Measurements from ENCODE around the gene FUT7.
"Not testable (repeated sequence)": the region's sequence is repeated elsewhere in the genome, so short reads cannot be mapped to it uniquely, and the experiment has no call there.

FUT7 gene

GRCh38 chr9:137007108-137007815, 24.6 kb downstream of the FUT7 start:
- Histone ChIP-seq H3K27me3 (ENCODE audit: control insufficient read depth in 1 of 2, insufficient read depth in 2 of 2, low read length in 2 of 2) (no peaks in the 10 kb centered on the region), H3K4me1 (ENCODE audit: control insufficient read depth, insufficient read depth, low read length) (peaks cover 2% of the 10 kb centered on the region), H3K27ac (ENCODE audit: low read length) (no peak overlapping the region), H3K36me3 (ENCODE audit: control insufficient read depth in 2 of 2, insufficient read depth in 2 of 2, low read length in 2 of 2) (no peaks in the 10 kb centered on the region), H3K9ac (ENCODE audit: low read length in 2 of 2) (no peak overlapping the region), H3K4me3 (ENCODE audit: low read length in 2 of 2) (no peak overlapping the region), H3K9me3 (ENCODE audit: control insufficient read depth in 2 of 2, low read length in 2 of 2) (no peaks in the 10 kb centered on the region)

GRCh38 chr9:137006116-137007003, 25.5 kb downstream of the FUT7 start:
- Histone ChIP-seq H3K4me1 (ENCODE audit: control insufficient read depth, insufficient read depth, low read length) (peaks cover 2% of the 10 kb centered on the region), H3K27me3 (ENCODE audit: control insufficient read depth in 1 of 2, insufficient read depth in 2 of 2, low read length in 2 of 2) (no peaks in the 10 kb centered on the region), H3K27ac (ENCODE audit: low read length) (no peak overlapping the region), H3K9me3 (ENCODE audit: control insufficient read depth in 2 of 2, low read length in 2 of 2) (no peaks in the 10 kb centered on the region), H3K4me3 (ENCODE audit: low read length in 2 of 2) (no peak overlapping the region), H3K9ac (ENCODE audit: low read length in 2 of 2) (no peak overlapping the region), H3K36me3 (ENCODE audit: control insufficient read depth in 2 of 2, insufficient read depth in 2 of 2, low read length in 2 of 2) (no peaks in the 10 kb centered on the region)

DNA sequence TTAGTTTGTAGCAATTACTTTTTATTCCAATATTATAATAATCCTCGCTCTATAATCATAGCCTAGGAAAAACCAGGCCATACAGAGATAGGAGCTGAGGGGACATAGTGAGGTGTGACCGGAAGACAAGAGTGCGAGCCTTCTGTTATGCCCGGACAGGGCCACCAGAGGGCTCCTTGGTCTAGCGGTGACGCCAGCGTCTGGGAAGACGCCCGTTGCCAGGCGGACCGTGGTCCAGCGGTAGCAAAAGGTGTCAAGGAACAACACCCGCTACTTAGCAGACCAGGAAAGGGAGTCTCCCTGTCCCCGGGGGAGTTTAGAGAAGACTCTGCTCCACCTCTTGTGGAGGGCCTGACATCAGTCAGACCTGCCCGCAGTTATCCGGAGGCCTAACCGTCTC, 27.6 kb downstream of the FUT7 start:
- H3K4me1 ChIP-seq (ENCODE audit: control insufficient read depth, insufficient read depth, low read length); H3K9me3 ChIP-seq (ENCODE audit: control insufficient read depth in 2 of 2, low read length in 2 of 2); H3K27me3 ChIP-seq (ENCODE audit: control insufficient read depth in 1 of 2, insufficient read depth in 2 of 2, low read length in 2 of 2); H3K4me3 ChIP-seq (ENCODE audit: low read length in 2 of 2); H3K9ac ChIP-seq (ENCODE audit: low read length in 2 of 2); H3K27ac ChIP-seq (ENCODE audit: low read length); H3K36me3 ChIP-seq (ENCODE audit: control insufficient read depth in 2 of 2, insufficient read depth in 2 of 2, low read length in 2 of 2): not testable (repeated sequence)

- no peak overlapping the region for H3K9ac ChIP-seq (ENCODE audit: low read length in 2 of 2)
- no peak overlapping the region for H3K4me3 ChIP-seq (ENCODE audit: low read length in 2 of 2)
- H3K27ac ChIP-seq (ENCODE audit: low read length): no peak overlapping the region
- H3K27me3 ChIP-seq (ENCODE audit: control insufficient read depth in 1 of 2, insufficient read depth in 2 of 2, low read length in 2 of 2): peaks cover 2 to 5% of the 10 kb centered on the region in 2 donors
- no peaks in the 10 kb centered on the region for H3K36me3 ChIP-seq (ENCODE audit: control insufficient read depth in 2 of 2, insufficient read depth in 2 of 2, low read length in 2 of 2)
- H3K4me1 ChIP-seq (ENCODE audit: control insufficient read depth, insufficient read depth, low read length): peaks cover 2% of the 10 kb centered on the region
- no peaks in the 10 kb centered on the region for H3K9me3 ChIP-seq (ENCODE audit: control insufficient read depth in 2 of 2, low read length in 2 of 2)
Measured at GRCh38 chr9:137002646-137003041, 29.2 kb downstream of the FUT7 start.

GRCh38 chr9:137001857-137002645, 29.8 kb downstream of the FUT7 start:
- Histone ChIP-seq H3K27me3 (ENCODE audit: control insufficient read depth in 1 of 2, insufficient read depth in 2 of 2, low read length in 2 of 2) (peaks cover 2 to 11% of the 10 kb centered on the region in 2 donors), H3K36me3 (ENCODE audit: control insufficient read depth in 2 of 2, insufficient read depth in 2 of 2, low read length in 2 of 2) (no peaks in the 10 kb centered on the region), H3K9ac (ENCODE audit: low read length in 2 of 2) (no peak overlapping the region), H3K4me3 (ENCODE audit: low read length in 2 of 2) (no peak overlapping the region), H3K4me1 (ENCODE audit: control insufficient read depth, insufficient read depth, low read length) (peaks cover 5% of the 10 kb centered on the region), H3K27ac (ENCODE audit: low read length) (no peak overlapping the region), H3K9me3 (ENCODE audit: control insufficient read depth in 2 of 2, low read length in 2 of 2) (no peaks in the 10 kb centered on the region)

DNA sequence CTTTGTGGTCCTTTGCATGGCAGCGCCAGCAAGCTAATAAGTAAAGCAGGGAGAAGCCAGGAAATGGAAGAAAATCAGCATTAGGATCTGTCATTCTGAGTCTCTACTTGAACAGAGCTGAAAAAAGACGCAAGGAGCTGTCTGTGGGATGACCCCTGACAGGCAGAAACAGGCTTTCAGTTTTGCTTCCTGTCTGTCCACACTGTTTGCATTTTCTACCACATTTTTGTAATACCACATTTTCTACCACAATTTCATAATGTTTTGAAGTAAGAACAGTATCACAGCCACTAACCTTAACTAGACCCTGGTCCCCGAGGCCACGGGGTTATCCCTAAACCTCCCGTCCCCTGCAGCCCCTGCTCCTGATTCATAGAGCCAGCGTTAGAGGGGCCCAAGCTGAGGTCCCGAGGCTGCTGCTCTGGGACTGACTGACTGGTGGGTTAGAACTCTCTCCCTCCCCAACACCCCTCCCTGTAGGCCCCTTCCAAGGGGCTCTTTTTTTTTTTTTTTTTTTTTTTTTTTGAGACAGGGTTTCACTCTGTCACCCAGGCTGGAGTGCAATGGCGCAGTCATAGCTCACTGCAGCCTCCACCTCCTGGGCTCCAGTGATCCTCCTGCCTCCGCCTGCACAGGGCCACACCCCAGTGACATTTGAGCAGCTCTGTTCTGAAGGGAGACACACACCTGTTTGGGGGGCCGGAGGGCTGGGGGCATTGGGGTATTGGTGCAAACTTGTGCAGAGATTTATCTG, 31.5 kb downstream of the FUT7 start:
- no peak overlapping the region for H3K4me3 ChIP-seq (ENCODE audit: low read length in 2 of 2)

GRCh38 chr9:136997830-136998234, 34.1 kb downstream of the FUT7 start:
- H3K4me1 ChIP-seq (ENCODE audit: control insufficient read depth, insufficient read depth, low read length): peaks cover 36% of the 10 kb centered on the region
- no peaks in the 10 kb centered on the region for H3K9me3 ChIP-seq (ENCODE audit: control insufficient read depth in 2 of 2, low read length in 2 of 2)
- H3K9ac ChIP-seq (ENCODE audit: low read length in 2 of 2): no peak overlapping the region
- H3K4me3 ChIP-seq (ENCODE audit: low read length in 2 of 2): no peak overlapping the region
- H3K27ac ChIP-seq (ENCODE audit: low read length): no peak overlapping the region
- H3K27me3 ChIP-seq (ENCODE audit: control insufficient read depth in 1 of 2, insufficient read depth in 2 of 2, low read length in 2 of 2): peaks cover 11 to 34% of the 10 kb centered on the region in 2 donors
- peaks cover 0 to 2% of the 10 kb centered on the region in 2 donors for H3K36me3 ChIP-seq (ENCODE audit: control insufficient read depth in 2 of 2, insufficient read depth in 2 of 2, low read length in 2 of 2)

More for the DNA sequence above, 31.5 kb downstream of the FUT7 start:
- H3K36me3 ChIP-seq (ENCODE audit: control insufficient read depth in 2 of 2, insufficient read depth in 2 of 2, low read length in 2 of 2): no peaks in the 10 kb centered on the region
- H3K27ac ChIP-seq (ENCODE audit: low read length): no peak overlapping the region
- H3K4me1 ChIP-seq (ENCODE audit: control insufficient read depth, insufficient read depth, low read length): peaks cover 17% of the 10 kb centered on the region
- H3K9ac ChIP-seq (ENCODE audit: low read length in 2 of 2): no peak overlapping the region
- no peaks in the 10 kb centered on the region for H3K9me3 ChIP-seq (ENCODE audit: control insufficient read depth in 2 of 2, low read length in 2 of 2)
- H3K27me3 ChIP-seq (ENCODE audit: control insufficient read depth in 1 of 2, insufficient read depth in 2 of 2, low read length in 2 of 2): peaks cover 9 to 25% of the 10 kb centered on the region in 2 donors

- H3K9me3 ChIP-seq (ENCODE audit: control insufficient read depth in 2 of 2, low read length in 2 of 2): no peaks in the 10 kb centered on the region
- no peak overlapping the region for H3K27ac ChIP-seq (ENCODE audit: low read length)
- H3K4me3 ChIP-seq (ENCODE audit: low read length in 2 of 2): no peak overlapping the region
- no peak overlapping the region for H3K9ac ChIP-seq (ENCODE audit: low read length in 2 of 2)
- peaks cover 11 to 34% of the 10 kb centered on the region in 2 donors for H3K27me3 ChIP-seq (ENCODE audit: control insufficient read depth in 1 of 2, insufficient read depth in 2 of 2, low read length in 2 of 2)
- H3K36me3 ChIP-seq (ENCODE audit: control insufficient read depth in 2 of 2, insufficient read depth in 2 of 2, low read length in 2 of 2): peaks cover 0 to 2% of the 10 kb centered on the region in 2 donors
- H3K4me1 ChIP-seq (ENCODE audit: control insufficient read depth, insufficient read depth, low read length): peaks cover 39% of the 10 kb centered on the region
Measured at GRCh38 chr9:136997371-136997770, 34.5 kb downstream of the FUT7 start.

DNA sequence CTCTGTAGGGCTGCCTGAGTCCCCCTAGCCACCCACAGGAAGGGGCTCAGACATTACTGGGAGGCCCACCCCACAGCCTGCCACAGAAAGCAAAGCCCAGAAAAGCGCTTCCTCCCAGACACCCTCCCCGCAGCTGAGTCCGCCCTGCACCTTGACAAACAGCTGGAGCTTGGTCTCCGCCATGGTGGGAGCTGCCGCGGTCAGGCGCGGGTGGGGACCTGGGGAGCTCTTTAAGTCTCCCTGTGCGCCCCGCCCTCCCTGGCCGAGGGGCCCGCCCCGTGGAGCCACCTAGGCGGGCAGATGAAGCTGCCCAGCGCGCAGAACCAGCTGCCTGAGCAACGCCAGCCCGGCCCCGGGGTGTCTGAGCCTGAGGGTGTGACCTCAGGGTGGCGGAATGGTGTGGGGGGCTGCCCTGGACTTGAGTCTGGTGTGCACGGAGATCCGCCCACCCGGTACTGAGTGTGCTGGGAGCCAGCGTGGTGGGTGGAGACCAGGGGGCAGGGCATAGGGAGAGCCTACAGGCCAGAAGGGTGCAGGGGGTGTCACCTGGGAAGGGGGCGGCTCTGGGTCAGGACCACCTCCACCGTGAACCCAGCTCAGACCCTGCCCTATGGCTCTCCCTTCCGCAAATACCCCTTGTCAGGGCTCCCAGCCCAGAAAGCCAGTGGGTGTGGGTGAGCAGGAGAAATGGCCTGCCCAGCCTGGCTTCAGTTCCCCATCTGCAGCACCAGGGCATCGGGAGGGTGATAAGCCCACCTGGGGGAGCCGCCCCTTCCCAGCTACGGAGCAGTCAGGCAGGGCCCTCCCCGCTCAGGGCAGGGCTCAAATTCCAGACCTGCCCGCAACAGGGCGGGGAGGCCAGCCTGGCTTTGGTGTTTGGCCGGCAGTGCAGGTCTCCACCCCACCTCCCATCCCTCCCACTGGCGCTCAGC, 35.3 kb downstream of the FUT7 start, which contains the start of gene CLIC3:
CLIC3 (minus strand) TSS at position 208 of the 932 bp plus-strand sequence; CDS start at position 183, 25 bp downstream.
- Histone ChIP-seq H3K4me1 (ENCODE audit: control insufficient read depth, insufficient read depth, low read length) (peaks cover 41% of the 10 kb centered on the region), H3K9ac (ENCODE audit: low read length in 2 of 2) (no peak within 1 kb of the TSS), H3K27ac (ENCODE audit: low read length) (no peak within 1 kb of the TSS), H3K27me3 (ENCODE audit: control insufficient read depth in 1 of 2, insufficient read depth in 2 of 2, low read length in 2 of 2) (peaks cover 11 to 34% of the 10 kb centered on the region in 2 donors), H3K9me3 (ENCODE audit: control insufficient read depth in 2 of 2, low read length in 2 of 2) (no peaks in the 10 kb centered on the region), H3K36me3 (ENCODE audit: control insufficient read depth in 2 of 2, insufficient read depth in 2 of 2, low read length in 2 of 2) (peaks cover 0 to 2% of the 10 kb centered on the region in 2 donors), H3K4me3 (ENCODE audit: low read length in 2 of 2) (peak within 1 kb of the TSS in 1 of 2 donors; percentile 8)
